Vagina (tissue), 2 donors: Measurements from ENCODE around the gene ACSL3.

Source experiments
- POLR2A ChIP-seq, 2 donors: fragments of 450-650 bp; IDR thresholded peaks; one replicate each; pipeline ENCODE4 v1.6.1; 2017; ENCODE audit warnings: antibody characterized with exemption in 2 of 2, mild to moderate bottlenecking in 2 of 2, moderate library complexity in 2 of 2
- TF ChIP-seq, protein P1 (sequence below), 3 experiments: fragments of 450-650 bp in 2 of 3; fragments of 200-600 bp in 1 of 3; sonication (generic) in 1 of 3; IDR thresholded peaks; one replicate each; pipeline ENCODE4 v1.5.1; 2017 to 2019; ENCODE audit warnings: antibody characterized with exemption in 3 of 3, mild to moderate bottlenecking in 2 of 3, moderate library complexity in 2 of 3

DNA sequence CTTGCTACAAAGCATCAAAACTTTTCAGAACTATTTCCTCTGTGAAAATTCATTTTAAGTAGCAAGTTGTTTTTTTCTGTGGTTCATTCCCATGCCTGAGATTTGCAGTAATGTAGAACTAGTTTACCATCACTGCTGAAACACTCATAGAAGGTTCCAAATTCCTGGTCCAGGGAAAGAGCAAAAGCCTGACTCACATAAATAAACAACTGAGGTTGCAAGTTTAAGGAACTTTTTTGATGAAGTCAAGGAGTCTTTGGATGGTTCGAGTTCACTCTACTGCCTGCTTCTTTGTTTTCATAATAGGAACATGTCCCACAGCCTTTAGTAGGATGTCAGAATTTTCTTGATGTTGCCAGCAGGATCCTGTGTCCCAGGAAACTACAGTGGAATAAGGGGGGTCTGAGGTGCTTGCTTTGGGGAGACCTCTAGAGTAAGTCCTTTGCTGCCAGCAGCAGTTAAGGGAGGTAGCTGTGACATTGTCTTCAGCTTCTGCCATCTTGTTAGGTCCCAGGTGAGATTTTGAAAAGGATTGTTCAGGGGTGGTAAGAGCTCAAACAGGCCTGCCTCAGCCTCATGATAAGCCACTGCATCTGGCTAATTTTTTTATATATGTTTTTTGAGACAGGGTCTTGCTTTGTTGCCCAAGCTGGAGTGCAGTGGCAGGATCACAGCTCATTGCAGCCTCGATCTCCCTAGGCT is 43.9 kb downstream of the ACSL3 start:
- TF ChIP-seq, protein P1, sequence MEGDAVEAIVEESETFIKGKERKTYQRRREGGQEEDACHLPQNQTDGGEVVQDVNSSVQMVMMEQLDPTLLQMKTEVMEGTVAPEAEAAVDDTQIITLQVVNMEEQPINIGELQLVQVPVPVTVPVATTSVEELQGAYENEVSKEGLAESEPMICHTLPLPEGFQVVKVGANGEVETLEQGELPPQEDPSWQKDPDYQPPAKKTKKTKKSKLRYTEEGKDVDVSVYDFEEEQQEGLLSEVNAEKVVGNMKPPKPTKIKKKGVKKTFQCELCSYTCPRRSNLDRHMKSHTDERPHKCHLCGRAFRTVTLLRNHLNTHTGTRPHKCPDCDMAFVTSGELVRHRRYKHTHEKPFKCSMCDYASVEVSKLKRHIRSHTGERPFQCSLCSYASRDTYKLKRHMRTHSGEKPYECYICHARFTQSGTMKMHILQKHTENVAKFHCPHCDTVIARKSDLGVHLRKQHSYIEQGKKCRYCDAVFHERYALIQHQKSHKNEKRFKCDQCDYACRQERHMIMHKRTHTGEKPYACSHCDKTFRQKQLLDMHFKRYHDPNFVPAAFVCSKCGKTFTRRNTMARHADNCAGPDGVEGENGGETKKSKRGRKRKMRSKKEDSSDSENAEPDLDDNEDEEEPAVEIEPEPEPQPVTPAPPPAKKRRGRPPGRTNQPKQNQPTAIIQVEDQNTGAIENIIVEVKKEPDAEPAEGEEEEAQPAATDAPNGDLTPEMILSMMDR (IDR thresholded peaks at IDR 0.05) = no peak
- no peak for TF ChIP-seq POLR2A (IDR thresholded peaks at IDR 0.05)
